CD14-positive monocyte (primary cell): ENCODE data around the gene PTCH2. TPM values are rescaled to one million over a fixed set of nuclear protein-coding genes. Genes with fewer than 3 reads are reported as not detected.

Experiments
- DNase-seq, 3 donors: peaks; one replicate each; pipeline ENCODE4 v3.0.0-alpha.2; 2011 to 2022
- H2AFZ ChIP-seq: 2 replicates; pipeline ENCODE4 v1.6.0; 2012; ENCODE audit warnings: mild to moderate bottlenecking, low read depth, low read length, inconsistent platforms; ENCODE audit not compliant: insufficient read depth, poor library complexity, severe bottlenecking
- H3K27ac ChIP-seq, 2 donors: 1 replicate in 1 of 2; 2 replicates in 1 of 2; pipeline ENCODE4 v1.5.1; 2012 to 2013; ENCODE audit warnings: low read length in 2 of 2, control low read depth in 1 of 2, inconsistent platforms in 1 of 2, low read depth in 1 of 2, mild to moderate bottlenecking in 1 of 2
- H3K27me3 ChIP-seq, 2 donors: one replicate each; pipeline versions ENCODE4 v1.6.0 to v1.6.1; 2011 to 2013; ENCODE audit warnings: low read length in 2 of 2; ENCODE audit not compliant: control insufficient read depth in 2 of 2, insufficient read depth in 2 of 2
- H3K36me3 ChIP-seq, 2 donors: replicated peaks in 1 of 2; 1 replicate in 1 of 2; 2 replicates in 1 of 2; pipeline versions ENCODE4 v1.5.1 to v1.6.1; 2012 to 2013; ENCODE audit warnings: low read length in 2 of 2, control low read depth in 1 of 2, inconsistent platforms in 1 of 2, mild to moderate bottlenecking in 1 of 2; ENCODE audit not compliant: insufficient read depth in 2 of 2, control insufficient read depth in 1 of 2
- H3K4me1 ChIP-seq, 2 donors: 1 replicate in 1 of 2; 2 replicates in 1 of 2; pipeline versions ENCODE4 v1.5.1 to v1.6.1; 2012 to 2013; ENCODE audit warnings: low read length in 2 of 2, control low read depth in 1 of 2, inconsistent platforms in 1 of 2, mild to moderate bottlenecking in 1 of 2, moderate library complexity in 1 of 2; ENCODE audit not compliant: insufficient read depth in 2 of 2, control insufficient read depth in 1 of 2
- H3K4me2 ChIP-seq: replicated peaks from 2 replicates; pipeline ENCODE3; 2012; ENCODE audit warnings: low read length, moderate library complexity, mild to moderate bottlenecking; ENCODE audit not compliant: poor library complexity, severe bottlenecking; ENCODE audit errors: extremely low read depth
- H3K4me3 ChIP-seq, 3 experiments: fragments of 200-600 bp in 1 of 3; sonication (generic) in 1 of 3; replicated peaks in 1 of 3; 1 replicate in 2 of 3; 2 replicates in 1 of 3; pipeline ENCODE4 v1.5.1; 2011 to 2013; ENCODE audit warnings: low read length in 3 of 3, mild to moderate bottlenecking in 3 of 3, control low read depth in 2 of 3, low read depth in 2 of 3, inconsistent platforms in 1 of 3, moderate library complexity in 1 of 3
- H3K79me2 ChIP-seq: 2 replicates; pipeline ENCODE4 v1.6.0; 2012; ENCODE audit warnings: mild to moderate bottlenecking, control low read depth, inconsistent platforms, low read length, moderate library complexity; ENCODE audit not compliant: insufficient read depth
- H3K9ac ChIP-seq: 2 replicates; pipeline ENCODE4 v1.6.0; 2017; ENCODE audit warnings: low read length, mild to moderate bottlenecking; ENCODE audit not compliant: insufficient read depth, poor library complexity, severe bottlenecking
- H3K9me3 ChIP-seq, 2 donors: replicated peaks in 1 of 2; 1 replicate in 1 of 2; 2 replicates in 1 of 2; pipeline versions ENCODE4 v1.5.1 to v1.6.1; 2012 to 2013; ENCODE audit warnings: low read length in 2 of 2, control low read depth in 1 of 2; ENCODE audit not compliant: control insufficient read depth in 1 of 2, insufficient read depth in 1 of 2
- H4K20me1 ChIP-seq: 2 replicates; pipeline ENCODE4 v1.6.0; 2012; ENCODE audit warnings: mild to moderate bottlenecking, low read length, control low read depth, moderate library complexity; ENCODE audit not compliant: insufficient read depth
- H3K27ac Mint-ChIP-seq, 7 donors: one replicate each; pipeline ENCODE4 v1.8.0; 2020; ENCODE audit warnings: mild to moderate bottlenecking in 7 of 7, mixed read lengths in 7 of 7, moderate library complexity in 6 of 7, inconsistent platforms in 2 of 7
- H3K27me3 Mint-ChIP-seq, 3 donors: one replicate each; pipeline ENCODE4 v1.8.0; 2021 to 2022; ENCODE audit warnings: low read depth in 3 of 3, mild to moderate bottlenecking in 3 of 3, mixed read lengths in 3 of 3, moderate library complexity in 3 of 3, inconsistent platforms in 1 of 3
- H3K36me3 Mint-ChIP-seq, 2 donors: one replicate each; pipeline ENCODE4 v1.8.0; 2020; ENCODE audit warnings: mixed read lengths in 2 of 2, inconsistent platforms in 1 of 2, mild to moderate bottlenecking in 1 of 2
- H3K4me1 Mint-ChIP-seq: one replicate; pipeline ENCODE4 v1.8.0; 2020; ENCODE audit warnings: mild to moderate bottlenecking, mixed read lengths
- H3K4me3 Mint-ChIP-seq, 2 donors: one replicate each; pipeline ENCODE4 v1.8.0; 2020; ENCODE audit warnings: mild to moderate bottlenecking in 2 of 2, mixed read lengths in 2 of 2, moderate library complexity in 1 of 2
- H3K9me3 Mint-ChIP-seq, 7 donors: one replicate each; pipeline ENCODE4 v1.8.0; 2020 to 2022; ENCODE audit warnings: mixed read lengths in 7 of 7, mild to moderate bottlenecking in 6 of 7, moderate library complexity in 6 of 7, inconsistent platforms in 2 of 7
- WGBS: methylation state at CpG from one replicate; pipeline ENCODE4 v1.1.5; 2013; ENCODE audit warnings: missing lambda C conversion rate; ENCODE audit not compliant: insufficient coverage; 5-methylcytosine and 5-hydroxymethylcytosine counted together
- intact Hi-C, 2 donors: fragments of 100-400 bp; cut with micrococcal nuclease; formaldehyde crosslinking; loops; one replicate each; pipeline versions ENCODE4 v1.15.0 to v1.15.1; 2023
- polyA plus RNA-seq, 3 donors: library from polyadenylated mRNA; depleted of rRNA in 1 of 3; unstranded in 2 of 3; stranded (reverse) in 1 of 3; fragments of 300-500 nt in 2 of 3; fragments of >200 nt in 1 of 3; fragmentation: Illumina TruSeq in 2 of 3; gene quantifications; 1 replicate in 2 of 3; 2 replicates in 1 of 3; pipeline ENCODE4 v1.2.3, GENCODE V29; 2012 to 2021
- TF ChIP-seq, protein P1 (sequence below): fragments of 200-600 bp; IDR thresholded peaks from one replicate; pipeline ENCODE4 v1.8.0; 2022; ENCODE audit warnings: antibody characterized with exemption, mild to moderate bottlenecking

PTCH2 gene
- polyA plus RNA-seq, 3 donors: 0.18 to 0.71 (median 0.22) TPM

DNA sequence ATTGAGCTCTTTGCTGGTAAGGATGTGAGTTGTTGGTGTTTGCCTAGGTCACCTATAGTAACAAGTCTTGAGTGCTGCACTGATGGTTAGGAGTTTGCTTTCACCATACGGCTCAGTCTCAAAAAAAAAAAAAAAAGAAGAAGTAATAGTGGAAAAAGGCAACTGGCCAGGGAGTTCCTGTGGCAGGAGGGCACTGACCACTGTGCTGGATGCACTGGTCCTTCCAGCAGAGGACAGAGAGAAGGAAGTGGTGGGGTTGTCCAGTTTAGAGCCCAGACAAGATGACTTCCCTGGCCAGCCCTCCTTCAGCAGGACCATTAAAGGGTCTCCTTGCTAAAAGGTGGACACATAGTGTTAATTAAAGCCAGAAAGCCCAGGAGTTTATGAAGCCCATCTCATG is 11.9 kb upstream of the PTCH2 start:
- Histone ChIP-seq H3K4me1 (peaks cover under 1 to 1% of the 10 kb centered on the region in 2 donors), H3K27ac (no peak overlapping the region), H3K36me3 (peaks cover 0 to 15% of the 10 kb centered on the region in 2 donors), H3K27me3 (no peaks in the 10 kb centered on the region), H3K4me3 (no peak overlapping the region), H3K9ac (no peak overlapping the region), H2AFZ (no peak overlapping the region), H4K20me1 (no peaks in the 10 kb centered on the region), H3K79me2 (no peaks in the 10 kb centered on the region), H3K4me2 (no peak overlapping the region), H3K9me3 (no peaks in the 10 kb centered on the region)
- no peak overlapping the region for H3K27ac Mint-ChIP-seq
- H3K4me1 Mint-ChIP-seq: peaks cover 10% of the 10 kb centered on the region
- intact Hi-C loops: no loop called here
- H3K9me3 Mint-ChIP-seq: peaks cover 0 to 5% (median 0%) of the 10 kb centered on the region in 7 donors
- 29% methylated on average over 1 of the region's 1 CpG for WGBS
- H3K36me3 Mint-ChIP-seq: peaks cover 42 to 45% of the 10 kb centered on the region in 2 donors
- TF ChIP-seq, protein P1, sequence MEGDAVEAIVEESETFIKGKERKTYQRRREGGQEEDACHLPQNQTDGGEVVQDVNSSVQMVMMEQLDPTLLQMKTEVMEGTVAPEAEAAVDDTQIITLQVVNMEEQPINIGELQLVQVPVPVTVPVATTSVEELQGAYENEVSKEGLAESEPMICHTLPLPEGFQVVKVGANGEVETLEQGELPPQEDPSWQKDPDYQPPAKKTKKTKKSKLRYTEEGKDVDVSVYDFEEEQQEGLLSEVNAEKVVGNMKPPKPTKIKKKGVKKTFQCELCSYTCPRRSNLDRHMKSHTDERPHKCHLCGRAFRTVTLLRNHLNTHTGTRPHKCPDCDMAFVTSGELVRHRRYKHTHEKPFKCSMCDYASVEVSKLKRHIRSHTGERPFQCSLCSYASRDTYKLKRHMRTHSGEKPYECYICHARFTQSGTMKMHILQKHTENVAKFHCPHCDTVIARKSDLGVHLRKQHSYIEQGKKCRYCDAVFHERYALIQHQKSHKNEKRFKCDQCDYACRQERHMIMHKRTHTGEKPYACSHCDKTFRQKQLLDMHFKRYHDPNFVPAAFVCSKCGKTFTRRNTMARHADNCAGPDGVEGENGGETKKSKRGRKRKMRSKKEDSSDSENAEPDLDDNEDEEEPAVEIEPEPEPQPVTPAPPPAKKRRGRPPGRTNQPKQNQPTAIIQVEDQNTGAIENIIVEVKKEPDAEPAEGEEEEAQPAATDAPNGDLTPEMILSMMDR: no peak
- H3K27me3 Mint-ChIP-seq: no peaks in the 10 kb centered on the region
- DNase-seq: no peak
- H3K4me3 Mint-ChIP-seq: no peak overlapping the region

DNA sequence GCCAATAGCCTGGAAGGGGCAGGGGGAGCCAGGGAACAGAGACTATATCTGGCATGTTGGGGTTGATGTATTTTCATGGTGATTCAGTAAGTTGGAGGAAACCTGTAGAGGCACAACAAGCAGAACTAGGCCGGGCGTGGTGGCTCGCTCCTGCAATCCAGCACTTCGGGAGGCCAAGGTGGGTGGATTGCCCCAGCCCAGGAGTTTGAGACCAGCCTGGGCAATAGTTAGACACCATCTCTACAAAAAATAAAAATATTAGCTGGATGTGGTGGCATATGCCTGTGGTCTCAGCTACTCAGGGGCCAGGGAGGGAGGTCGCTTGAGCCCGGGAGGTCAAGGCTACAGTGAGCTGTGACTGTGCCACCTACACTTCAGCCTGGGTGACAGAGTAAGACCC is 10.1 kb upstream of the PTCH2 start:
- H3K36me3 Mint-ChIP-seq: peaks cover 45 to 52% of the 10 kb centered on the region in 2 donors
- Histone ChIP-seq H3K27me3 (no peaks in the 10 kb centered on the region), H3K36me3 (peaks cover 0 to 19% of the 10 kb centered on the region in 2 donors), H3K4me2 (no peak overlapping the region), H4K20me1 (no peaks in the 10 kb centered on the region), H3K9ac (no peak overlapping the region), H3K79me2 (no peaks in the 10 kb centered on the region), H3K27ac (no peak overlapping the region), H3K4me3 (no peak overlapping the region), H3K4me1 (no peaks in the 10 kb centered on the region), H3K9me3 (no peaks in the 10 kb centered on the region), H2AFZ (no peak overlapping the region)
- DNase-seq: no peak
- WGBS: 97% methylated on average over 3 of the region's 6 CpGs
- peaks cover 0 to 2% (median 0%) of the 10 kb centered on the region in 3 donors for H3K27me3 Mint-ChIP-seq
- no peak overlapping the region for H3K4me3 Mint-ChIP-seq
- peaks cover 0 to 5% (median 0%) of the 10 kb centered on the region in 7 donors for H3K9me3 Mint-ChIP-seq
- peak overlapping the region in 1 of 7 donors; percentile 26 for H3K27ac Mint-ChIP-seq
- TF ChIP-seq, protein P1: no peak
- H3K4me1 Mint-ChIP-seq: peaks cover 8% of the 10 kb centered on the region
- intact Hi-C loops: no loop called here
